IMR-90 (cell line): ENCODE results near the gene FAAP100. TPM values are rescaled to one million over a fixed set of nuclear protein-coding genes. Genes with fewer than 3 reads are reported as not detected.

Experiments
- ATAC-seq: fragments of 200-7000 bp; cut with Tn5 transposase; 2 replicates; pipeline ENCODE4 v1.9.1; 2020; ENCODE audit warnings: low read depth, mild to moderate bottlenecking, moderate library complexity
- BruUV-seq: library from RNA; stranded (reverse); fragments of 400-500 nt; replicated peaks from 2 replicates; lab custom pipeline; 2021; lab: Mats Ljungman, UMichigan
- CTCF ChIA-PET: fragments of 300-600 bp; formaldehyde crosslinking; extraction: SDS; loops from one replicate; lab custom pipeline; 2021; ENCODE audit warnings: antibody characterized with exemption; lab: Yijun Ruan, JAX
- POLR2A ChIA-PET: fragments of 300-600 bp; sonication (Branson Sonifier 250); formaldehyde crosslinking; loops from one replicate; lab custom pipeline; 2022; ENCODE audit warnings: antibody characterized with exemption; ENCODE audit not compliant: unreplicated experiment; lab: Charles Lee
- DNase-seq: peaks from one replicate; pipeline ENCODE4 v3.0.0; 2013
- H2AFZ ChIP-seq: replicated peaks from 2 replicates; pipeline ENCODE3; 2013; ENCODE audit warnings: low read length, mild to moderate bottlenecking; ENCODE audit not compliant: poor library complexity
- H2AK5ac ChIP-seq: 2 replicates; pipeline ENCODE4 v1.6.1; 2013; ENCODE audit warnings: low read depth, low read length, inconsistent platforms
- H2AK9ac ChIP-seq: replicated peaks from 2 replicates; pipeline ENCODE3; 2013; ENCODE audit warnings: mild to moderate bottlenecking, low read depth, low read length, moderate library complexity; ENCODE audit not compliant: poor library complexity
- H2BK120ac ChIP-seq: 2 replicates; pipeline ENCODE4 v1.6.1; 2013; ENCODE audit warnings: low read depth, low read length, inconsistent platforms
- H2BK15ac ChIP-seq: 3 replicates; pipeline ENCODE4 v1.6.1; 2013; ENCODE audit warnings: low read depth, low read length, inconsistent platforms
- H2BK20ac ChIP-seq: 2 replicates; pipeline ENCODE4 v1.6.1; 2013; ENCODE audit warnings: low read depth, mild to moderate bottlenecking, inconsistent platforms, low read length, moderate library complexity
- H2BK5ac ChIP-seq: 2 replicates; pipeline ENCODE4 v1.6.1; 2013; ENCODE audit warnings: mild to moderate bottlenecking, low read depth, low read length, inconsistent platforms; ENCODE audit not compliant: poor library complexity, severe bottlenecking
- H3K14ac ChIP-seq: replicated peaks from 2 replicates; pipeline ENCODE4 v1.6.1; 2013; ENCODE audit warnings: low read depth, low read length, inconsistent platforms
- H3K18ac ChIP-seq: 2 replicates; pipeline ENCODE4 v1.6.1; 2013; ENCODE audit warnings: low read depth, low read length, control low read depth
- H3K23ac ChIP-seq: 2 replicates; pipeline ENCODE4 v1.6.1; 2013; ENCODE audit warnings: low read depth, low read length, inconsistent platforms
- H3K27ac ChIP-seq: 2 replicates; pipeline ENCODE4 v1.5.1; 2013; ENCODE audit warnings: mild to moderate bottlenecking, control low read depth, low read length; ENCODE audit not compliant: insufficient read depth
- H3K27me3 ChIP-seq: 2 replicates; pipeline ENCODE4 v1.6.1; 2013; ENCODE audit warnings: low read length; ENCODE audit not compliant: control insufficient read depth, insufficient read depth
- H3K36me3 ChIP-seq: 2 replicates; pipeline ENCODE4 v1.6.1; 2013; ENCODE audit warnings: low read length, mixed read lengths; ENCODE audit not compliant: control insufficient read depth, insufficient read depth
- H3K4ac ChIP-seq: 2 replicates; pipeline ENCODE4 v1.6.1; 2013; ENCODE audit warnings: low read depth, low read length, inconsistent platforms
- H3K4me1 ChIP-seq: 2 replicates; pipeline ENCODE4 v1.6.1; 2013; ENCODE audit warnings: low read length, mixed read lengths; ENCODE audit not compliant: control insufficient read depth, insufficient read depth
- H3K4me2 ChIP-seq: 2 replicates; pipeline ENCODE4 v1.6.1; 2013; ENCODE audit warnings: low read depth, mild to moderate bottlenecking, control low read depth, low read length, moderate library complexity
- H3K4me3 ChIP-seq: 2 replicates; pipeline ENCODE4 v1.5.1; 2013; ENCODE audit warnings: low read depth, mild to moderate bottlenecking, control low read depth, low read length, moderate library complexity; ENCODE audit not compliant: insufficient read depth
- H3K56ac ChIP-seq: 2 replicates; pipeline ENCODE4 v1.6.1; 2013; ENCODE audit warnings: low read length, inconsistent platforms; ENCODE audit not compliant: insufficient read depth; ENCODE audit errors: extremely low read depth
- H3K79me1 ChIP-seq, 2 experiments: 2 replicates each; pipeline ENCODE4 v1.6.1; 2013; ENCODE audit warnings: low read length in 2 of 2, inconsistent platforms in 1 of 2, low read depth in 1 of 2
- H3K9ac ChIP-seq: 2 replicates; pipeline ENCODE4 v1.6.1; 2013; ENCODE audit warnings: low read depth, low read length, control low read depth
- H3K9me1 ChIP-seq: 2 replicates; pipeline ENCODE4 v1.6.1; 2013; ENCODE audit warnings: low read length, inconsistent platforms; ENCODE audit not compliant: insufficient read depth
- H3K9me3 ChIP-seq: 2 replicates; pipeline ENCODE4 v1.6.1; 2013; ENCODE audit warnings: low read length; ENCODE audit not compliant: control insufficient read depth, insufficient read depth
- H4K20me1 ChIP-seq: 2 replicates; pipeline ENCODE4 v1.6.1; 2013; ENCODE audit warnings: low read length, inconsistent platforms; ENCODE audit not compliant: insufficient read depth
- H4K5ac ChIP-seq: 2 replicates; pipeline ENCODE4 v1.6.1; 2013; ENCODE audit warnings: mild to moderate bottlenecking, low read depth, low read length, control low read depth
- H4K8ac ChIP-seq, 2 experiments: 2 replicates each; pipeline ENCODE4 v1.6.1; 2013; ENCODE audit warnings: low read depth in 2 of 2, low read length in 2 of 2, control low read depth in 1 of 2, inconsistent platforms in 1 of 2
- H4K91ac ChIP-seq: 2 replicates; pipeline ENCODE4 v1.6.1; 2013; ENCODE audit warnings: low read depth, low read length, inconsistent platforms; ENCODE audit not compliant: insufficient read depth
- CHD1 ChIP-seq: IDR thresholded peaks from 2 replicates; pipeline ENCODE4 v1.6.1; 2012; ENCODE audit warnings: low read depth, low read length, improper control_type of control experiment
- FOS ChIP-seq: fragments of 150-350 bp; IDR thresholded peaks from 2 replicates; pipeline ENCODE4 v1.6.1; 2016; ENCODE audit warnings: low read depth, low read length
- NFE2L2 ChIP-seq: fragments of 150-350 bp; IDR thresholded peaks from 2 replicates; pipeline ENCODE4 v1.6.1; 2016; ENCODE audit warnings: low read depth, mild to moderate bottlenecking, low read length
- WGBS, 2 experiments: methylation state at CpG; one replicate each; pipeline versions ENCODE4 v1.1.5 to v1.1.7; 2013; ENCODE audit warnings: missing lambda C conversion rate in 2 of 2; ENCODE audit not compliant: insufficient read length in 1 of 2; ENCODE audit errors: extremely low coverage in 2 of 2; 5-methylcytosine and 5-hydroxymethylcytosine counted together
- dilution Hi-C: fragments of 300-500 bp; cut with HindIII; formaldehyde crosslinking; loops from one replicate; pipeline ENCODE4 v1.14.3; 2018; ENCODE audit warnings: low sequenced_read_pairs; ENCODE audit not compliant: unreplicated experiment
- in situ Hi-C: fragments of 300-500 bp; cut with MboI; formaldehyde crosslinking; loops from 3 replicates; pipeline ENCODE4 v1.14.3; 2019; ENCODE audit warnings: low sequenced_read_pairs, inconsistent platforms, mixed read lengths
- intact Hi-C: fragments of 100-400 bp; cut with micrococcal nuclease; formaldehyde crosslinking; loops from 2 replicates; pipeline ENCODE4 v1.10.0; 2022
- polyA plus RNA-seq, 3 experiments: library from polyadenylated mRNA; depleted of rRNA; stranded (reverse); fragments of >200 nt; gene quantifications; 2 replicates each; pipeline ENCODE4 v1.2.3, GENCODE V29; 2012; ENCODE audit warnings: low replicate concordance in 1 of 3
- total RNA-seq: library from RNA; depleted of rRNA; stranded (reverse); fragments of >200 nt; gene quantifications from 2 replicates; pipeline ENCODE4 v1.2.3, GENCODE V29; 2012

The FAAP100 gene
- total and polyA plus RNA-seq, 2 of the 4 experiments (the other 2 are of a cell fraction), result 7.9 to 24.8 TPM

DNA sequence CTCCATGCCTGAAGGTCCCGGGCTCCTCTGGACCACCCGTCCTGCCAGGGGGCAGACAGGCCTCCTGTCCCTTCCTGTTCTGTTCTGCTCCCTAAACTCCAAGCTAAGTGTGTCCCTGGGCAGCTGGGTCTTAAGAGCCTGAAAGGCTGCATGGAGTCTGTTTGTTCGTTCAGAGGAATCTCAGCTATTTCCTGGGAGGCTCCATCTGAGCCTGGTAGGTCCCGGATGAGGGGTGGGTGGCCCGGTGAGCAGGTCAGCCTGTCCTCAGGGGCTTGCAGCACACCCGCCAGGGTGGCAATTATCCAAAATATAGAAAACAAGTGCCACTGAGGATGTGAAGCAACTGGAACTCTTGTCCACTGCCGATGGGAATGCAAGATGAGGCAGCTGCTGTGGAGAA, 52.1 kb downstream of the FAAP100 start:
- Histone ChIP-seq H4K91ac (peak overlapping the region; percentile 52), H4K5ac (peak overlapping the region; percentile 19), H3K18ac (no peak overlapping the region), H3K14ac (no peak overlapping the region), H3K4me1 (peaks cover 8% of the 10 kb centered on the region), H2AK9ac (peak overlapping the region; percentile 82), H3K27ac (no peak overlapping the region), H3K4me3 (no peak overlapping the region), H2AFZ (peak overlapping the region; percentile 86), H3K4me2 (no peak overlapping the region), H3K9ac (peak overlapping the region; percentile 11; the same call in 1 of the 2 replicates), H2BK120ac (peak overlapping the region; percentile 59; the same call in 1 of the 2 replicates), H2BK15ac (no peak overlapping the region), H4K8ac (peak overlapping the region; percentile 51 to 58; a peak in 3 of 4 replicates), H3K4ac (peak overlapping the region; percentile 73), H3K9me3 (no peaks in the 10 kb centered on the region), H3K56ac (no peak overlapping the region), H2BK20ac (no peak overlapping the region; the same call in 1 of the 2 replicates), H3K9me1 (no peaks in the 10 kb centered on the region), H4K20me1 (no peaks in the 10 kb centered on the region), H3K23ac (no peak overlapping the region), H3K27me3 (peaks cover 4% of the 10 kb centered on the region), H2AK5ac (peak overlapping the region; percentile 49; the same call in 1 of the 2 replicates), H3K79me1 (no peaks in the 10 kb centered on the region), H2BK5ac (no peak overlapping the region), H3K36me3 (no peaks in the 10 kb centered on the region)
- ChIA-PET CTCF (interaction anchor here (1.3 kb wide), 1 partner anchor 12 kb away, joined by 4 read pairs; no protein-coding TSS in a partner anchor), POLR2A (interaction anchor here (0.9 kb wide), 2 partner anchors 9 to 11 kb away, joined by 3 to 4 read pairs; no protein-coding TSS in a partner anchor)
- 27% methylated on average over 3 of the region's 7 CpGs; no CpG with 5 or more reads in 1 of the 2 experiments for WGBS, 2 experiments
- in situ Hi-C loops, result no loop called here
- DNase-seq (no peak), ATAC-seq (peak; percentile 71)
- dilution Hi-C loops, result no loop called here
- TF ChIP-seq CHD1 (no peak), FOS (no peak), NFE2L2 (no peak)
- BruUV-seq, result no TSS peak
- intact Hi-C loops, result no loop called here
